DND-41 (cell line): ENCODE measurements around the gene BTBD8.

ENCODE experiments used
- ATAC-seq: fragments of 200-7000 bp; cut with Tn5 transposase; 3 replicates; pipeline ENCODE4 v1.9.1; 2021; ENCODE audit warnings: low read depth; ENCODE audit not compliant: insufficient read depth
- DNase-seq: peaks from one replicate; pipeline ENCODE4 v3.0.0-alpha.2; 2020
- H2AFZ ChIP-seq: 2 replicates; pipeline ENCODE4 v1.6.0; 2012; ENCODE audit warnings: low read depth, low read length
- H3K27ac ChIP-seq: 2 replicates; pipeline ENCODE4 v1.5.1; 2012; ENCODE audit warnings: low read length, inconsistent platforms
- H3K27me3 ChIP-seq: fragments of 200-600 bp; sonication (generic); 2 replicates; pipeline ENCODE4 v1.6.0; 2012; ENCODE audit warnings: low read length, mild to moderate bottlenecking, inconsistent platforms; ENCODE audit not compliant: insufficient read depth, poor library complexity
- H3K36me3 ChIP-seq: 2 replicates; pipeline ENCODE4 v1.5.1; 2012; ENCODE audit warnings: low read length, inconsistent platforms; ENCODE audit not compliant: insufficient read depth
- H3K4me1 ChIP-seq: 2 replicates; pipeline ENCODE4 v1.5.1; 2012; ENCODE audit warnings: mild to moderate bottlenecking, low read length; ENCODE audit not compliant: insufficient read depth
- H3K4me2 ChIP-seq: 2 replicates; pipeline ENCODE4 v1.6.0; 2012; ENCODE audit warnings: mild to moderate bottlenecking, moderate library complexity, low read length, inconsistent platforms; ENCODE audit not compliant: insufficient read depth
- H3K4me3 ChIP-seq, 2 experiments: fragments of 200-600 bp in 1 of 2; shearing (Covaris generic) in 1 of 2; 2 replicates each; pipeline ENCODE4 v1.5.1; 2012 to 2016; ENCODE audit warnings: inconsistent platforms in 2 of 2, low read length in 2 of 2, mild to moderate bottlenecking in 2 of 2, low read depth in 1 of 2, moderate library complexity in 1 of 2
- H3K79me2 ChIP-seq: 2 replicates; pipeline ENCODE4 v1.6.0; 2012; ENCODE audit warnings: low read length, inconsistent platforms; ENCODE audit not compliant: insufficient read depth
- H3K9ac ChIP-seq: 2 replicates; pipeline ENCODE4 v1.6.0; 2012; ENCODE audit warnings: low read depth, mild to moderate bottlenecking, inconsistent platforms, low read length, moderate library complexity
- H3K9me3 ChIP-seq: 2 replicates; pipeline ENCODE4 v1.5.1; 2012; ENCODE audit warnings: low read length, moderate library complexity, mild to moderate bottlenecking, inconsistent platforms; ENCODE audit not compliant: insufficient read depth, severe bottlenecking
- H4K20me1 ChIP-seq: 2 replicates; pipeline ENCODE4 v1.6.0; 2012; ENCODE audit warnings: low read length; ENCODE audit not compliant: insufficient read depth
- EZH2 ChIP-seq: IDR thresholded peaks from 3 replicates; pipeline ENCODE4 v1.6.1; 2012; ENCODE audit warnings: borderline replicate concordance, low read depth, mild to moderate bottlenecking, moderate library complexity, low read length, inconsistent platforms; ENCODE audit not compliant: severe bottlenecking
- TF ChIP-seq, protein P1 (sequence below): IDR thresholded peaks from 2 replicates; pipeline ENCODE4 v1.5.1; 2012; ENCODE audit warnings: borderline replicate concordance, low read length, moderate library complexity, mild to moderate bottlenecking; ENCODE audit not compliant: poor library complexity, severe bottlenecking; ENCODE audit errors: extremely low read depth

Gene BTBD8

DNA sequence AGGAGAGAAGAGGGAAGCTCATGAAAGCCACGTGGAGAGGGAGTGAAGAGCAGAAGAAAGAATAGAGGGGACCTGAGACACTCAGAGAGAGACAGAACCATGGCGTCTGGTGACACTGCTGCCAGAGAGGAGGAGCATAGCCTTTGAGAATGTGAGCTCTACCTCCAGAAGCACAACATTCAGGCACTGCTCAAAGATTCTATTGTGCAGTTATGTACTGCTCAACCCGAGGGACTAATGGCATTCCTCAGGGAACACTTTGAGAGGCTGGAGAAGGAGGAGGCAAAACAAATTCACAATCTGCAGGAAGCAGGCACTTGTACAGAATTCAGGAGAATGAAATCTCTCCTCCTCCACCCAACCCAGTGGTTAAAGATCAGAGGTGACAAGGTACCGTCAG, 45.1 kb downstream of the BTBD8 start:
- Histone ChIP-seq H3K27me3 (no peaks in the 10 kb centered on the region), H2AFZ (no peak overlapping the region), H3K4me1 (no peaks in the 10 kb centered on the region), H3K79me2 (no peaks in the 10 kb centered on the region), H3K9me3 (no peaks in the 10 kb centered on the region), H3K4me2 (no peak overlapping the region), H4K20me1 (no peaks in the 10 kb centered on the region), H3K4me3 (no peak overlapping the region), H3K36me3 (no peaks in the 10 kb centered on the region), H3K27ac (no peak overlapping the region), H3K9ac (no peak overlapping the region)
- TF ChIP-seq EZH2: no peak
- TF ChIP-seq, protein P1, sequence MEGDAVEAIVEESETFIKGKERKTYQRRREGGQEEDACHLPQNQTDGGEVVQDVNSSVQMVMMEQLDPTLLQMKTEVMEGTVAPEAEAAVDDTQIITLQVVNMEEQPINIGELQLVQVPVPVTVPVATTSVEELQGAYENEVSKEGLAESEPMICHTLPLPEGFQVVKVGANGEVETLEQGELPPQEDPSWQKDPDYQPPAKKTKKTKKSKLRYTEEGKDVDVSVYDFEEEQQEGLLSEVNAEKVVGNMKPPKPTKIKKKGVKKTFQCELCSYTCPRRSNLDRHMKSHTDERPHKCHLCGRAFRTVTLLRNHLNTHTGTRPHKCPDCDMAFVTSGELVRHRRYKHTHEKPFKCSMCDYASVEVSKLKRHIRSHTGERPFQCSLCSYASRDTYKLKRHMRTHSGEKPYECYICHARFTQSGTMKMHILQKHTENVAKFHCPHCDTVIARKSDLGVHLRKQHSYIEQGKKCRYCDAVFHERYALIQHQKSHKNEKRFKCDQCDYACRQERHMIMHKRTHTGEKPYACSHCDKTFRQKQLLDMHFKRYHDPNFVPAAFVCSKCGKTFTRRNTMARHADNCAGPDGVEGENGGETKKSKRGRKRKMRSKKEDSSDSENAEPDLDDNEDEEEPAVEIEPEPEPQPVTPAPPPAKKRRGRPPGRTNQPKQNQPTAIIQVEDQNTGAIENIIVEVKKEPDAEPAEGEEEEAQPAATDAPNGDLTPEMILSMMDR: no peak
- DNase-seq (no peak), ATAC-seq (no peak)

DNA sequence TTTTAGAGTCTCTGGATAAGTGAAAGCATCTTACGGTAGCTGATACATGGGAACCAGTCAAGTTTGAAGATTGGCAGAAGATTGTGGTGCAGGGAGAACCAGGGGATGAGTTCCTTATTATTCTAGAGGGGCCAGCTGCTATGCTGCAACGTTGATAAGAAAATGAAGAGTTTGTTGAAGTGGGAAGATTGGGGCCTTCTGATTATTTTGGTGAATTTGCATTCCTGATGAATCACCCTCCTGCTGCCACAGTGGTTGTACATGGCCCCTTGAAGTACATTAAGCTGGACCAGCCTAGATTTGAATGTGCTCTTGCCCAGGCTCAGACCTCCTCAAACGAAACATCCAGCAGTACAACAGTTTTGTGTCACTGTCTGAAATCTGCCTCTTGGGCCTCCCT, 45.9 kb downstream of the BTBD8 start:
- DNase-seq (no peak), ATAC-seq (no peak)
- no peaks in the 10 kb centered on the region for H3K27me3 ChIP-seq
- H3K4me1 ChIP-seq: no peaks in the 10 kb centered on the region
- TF ChIP-seq, protein P1: no peak
- no peak for TF ChIP-seq EZH2
- H3K36me3 ChIP-seq: no peaks in the 10 kb centered on the region; the same call in 1 of the 2 replicates
- no peak overlapping the region for H3K4me2 ChIP-seq
- no peak overlapping the region for H3K4me3 ChIP-seq
- H3K79me2 ChIP-seq: no peaks in the 10 kb centered on the region
- no peaks in the 10 kb centered on the region for H4K20me1 ChIP-seq
- H3K9me3 ChIP-seq: no peaks in the 10 kb centered on the region
- H3K27ac ChIP-seq: no peak overlapping the region
- H2AFZ ChIP-seq: no peak overlapping the region
- H3K9ac ChIP-seq: no peak overlapping the region

DNA sequence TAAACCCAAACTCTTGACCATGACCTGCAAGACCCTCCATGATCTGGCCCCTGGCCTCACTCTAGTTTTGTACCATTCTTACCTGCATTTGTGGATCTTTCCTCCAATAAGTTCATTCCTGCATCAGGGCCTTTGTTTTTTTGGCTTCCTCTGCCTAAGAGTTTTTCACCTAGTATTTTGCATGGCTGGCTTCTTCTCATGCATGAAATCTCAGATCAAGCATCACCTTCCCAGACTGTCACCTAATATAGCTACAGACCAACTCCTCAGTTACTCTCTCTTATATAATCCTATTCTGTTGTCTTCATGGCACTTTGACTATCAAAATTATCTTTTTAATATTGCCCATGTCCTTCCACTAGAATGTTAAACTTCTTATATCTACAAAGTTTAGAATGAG, 54.2 kb downstream of the BTBD8 start:
- DNase-seq (no peak), ATAC-seq (no peak)
- no peak overlapping the region for H3K4me2 ChIP-seq
- H3K79me2 ChIP-seq: no peaks in the 10 kb centered on the region
- H3K4me3 ChIP-seq: no peak overlapping the region
- no peak overlapping the region for H2AFZ ChIP-seq
- TF ChIP-seq, protein P1: no peak
- TF ChIP-seq EZH2: no peak
- no peaks in the 10 kb centered on the region for H3K9me3 ChIP-seq
- no peak overlapping the region for H3K27ac ChIP-seq
- no peaks in the 10 kb centered on the region for H3K4me1 ChIP-seq
- H3K36me3 ChIP-seq: no peaks in the 10 kb centered on the region; the same call in 1 of the 2 replicates
- no peaks in the 10 kb centered on the region for H4K20me1 ChIP-seq
- H3K27me3 ChIP-seq: no peaks in the 10 kb centered on the region
- no peak overlapping the region for H3K9ac ChIP-seq

DNA sequence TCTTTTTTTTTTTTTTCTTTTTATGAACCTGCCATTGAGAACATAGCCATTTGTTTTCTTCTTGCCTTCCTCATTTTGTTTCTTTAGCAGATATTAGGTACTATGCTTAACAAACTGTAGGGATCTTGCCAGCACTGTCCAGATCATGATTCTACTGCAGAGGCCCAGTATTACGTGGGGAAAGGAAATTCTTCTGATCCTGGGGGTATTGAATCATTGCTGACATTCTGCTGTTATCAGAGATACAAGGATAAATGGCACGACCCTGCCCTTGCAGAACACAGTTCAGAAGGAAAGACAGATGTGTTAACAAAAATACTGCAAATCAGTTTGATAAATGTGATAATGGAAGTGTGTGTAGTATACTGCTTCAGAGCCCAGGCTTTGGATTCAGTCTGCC, 56.2 kb downstream of the BTBD8 start:
- Histone ChIP-seq H3K79me2 (no peaks in the 10 kb centered on the region), H3K4me3 (no peak overlapping the region), H4K20me1 (no peaks in the 10 kb centered on the region), H3K4me1 (no peaks in the 10 kb centered on the region), H3K27ac (no peak overlapping the region), H3K9me3 (no peaks in the 10 kb centered on the region), H3K27me3 (no peaks in the 10 kb centered on the region), H2AFZ (no peak overlapping the region), H3K36me3 (no peaks in the 10 kb centered on the region), H3K9ac (no peak overlapping the region), H3K4me2 (no peak overlapping the region)
- DNase-seq: no peak
- TF ChIP-seq EZH2: no peak
- TF ChIP-seq, protein P1: no peak
- no peak for ATAC-seq
